GM12892 (cell line): ENCODE data around the gene TANGO2.

Source experiments
- POLR2A ChIP-seq: IDR thresholded peaks from 2 replicates; pipeline ENCODE4 v1.6.1; 2011; ENCODE audit warnings: low read depth, low read length, control low read depth
- TAF1 ChIP-seq: IDR thresholded peaks from 2 replicates; pipeline ENCODE4 v1.6.1; 2011; ENCODE audit warnings: low read depth, mild to moderate bottlenecking, control low read depth, low read length, borderline replicate concordance

DNA sequence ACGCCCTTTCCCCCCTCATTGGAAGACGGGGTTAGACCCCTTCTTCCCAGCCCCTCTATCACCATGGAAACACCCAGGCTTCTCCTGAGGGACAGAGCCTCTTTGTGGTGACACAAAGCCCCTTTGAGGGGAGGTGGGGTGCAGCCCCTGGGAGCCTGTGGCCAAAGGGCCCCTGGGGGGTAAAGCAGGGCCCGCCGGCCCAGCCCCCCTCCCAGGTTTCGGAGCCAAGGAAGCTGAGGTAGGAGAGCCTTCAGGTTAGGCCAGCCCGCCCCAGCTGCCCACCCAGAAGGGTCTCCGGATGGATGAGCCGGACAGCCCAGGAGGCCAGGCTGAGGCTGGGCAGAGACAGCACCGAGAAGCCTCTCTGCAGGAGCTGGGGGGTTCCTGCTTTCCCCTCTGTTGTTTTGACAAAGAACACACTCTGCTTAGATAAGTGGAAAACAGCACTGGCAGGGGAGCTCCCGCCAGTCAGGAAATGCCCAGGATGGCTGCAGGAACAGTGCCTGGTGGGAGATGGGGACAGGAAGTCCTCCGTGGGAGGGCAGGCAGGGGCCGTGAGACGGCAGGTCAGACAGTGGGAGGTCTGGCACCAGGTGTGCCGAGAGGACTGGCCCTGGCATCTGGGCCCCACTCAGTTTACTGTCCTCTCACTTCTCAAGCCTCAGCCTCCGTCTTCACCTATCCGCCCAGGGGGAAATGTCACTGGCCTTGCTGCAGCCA, 22.5 kb upstream of the TANGO2 start:
- TF ChIP-seq POLR2A (no peak), TAF1 (no peak)
